ENCODE data around the gene NDUFAF8. TPM values are rescaled to one million over a fixed set of nuclear protein-coding genes. Genes with fewer than 3 reads are reported as not detected.

NDUFAF8 gene
- total RNA-seq = 36.9 and 39.7 TPM in 2 replicates

DNA sequence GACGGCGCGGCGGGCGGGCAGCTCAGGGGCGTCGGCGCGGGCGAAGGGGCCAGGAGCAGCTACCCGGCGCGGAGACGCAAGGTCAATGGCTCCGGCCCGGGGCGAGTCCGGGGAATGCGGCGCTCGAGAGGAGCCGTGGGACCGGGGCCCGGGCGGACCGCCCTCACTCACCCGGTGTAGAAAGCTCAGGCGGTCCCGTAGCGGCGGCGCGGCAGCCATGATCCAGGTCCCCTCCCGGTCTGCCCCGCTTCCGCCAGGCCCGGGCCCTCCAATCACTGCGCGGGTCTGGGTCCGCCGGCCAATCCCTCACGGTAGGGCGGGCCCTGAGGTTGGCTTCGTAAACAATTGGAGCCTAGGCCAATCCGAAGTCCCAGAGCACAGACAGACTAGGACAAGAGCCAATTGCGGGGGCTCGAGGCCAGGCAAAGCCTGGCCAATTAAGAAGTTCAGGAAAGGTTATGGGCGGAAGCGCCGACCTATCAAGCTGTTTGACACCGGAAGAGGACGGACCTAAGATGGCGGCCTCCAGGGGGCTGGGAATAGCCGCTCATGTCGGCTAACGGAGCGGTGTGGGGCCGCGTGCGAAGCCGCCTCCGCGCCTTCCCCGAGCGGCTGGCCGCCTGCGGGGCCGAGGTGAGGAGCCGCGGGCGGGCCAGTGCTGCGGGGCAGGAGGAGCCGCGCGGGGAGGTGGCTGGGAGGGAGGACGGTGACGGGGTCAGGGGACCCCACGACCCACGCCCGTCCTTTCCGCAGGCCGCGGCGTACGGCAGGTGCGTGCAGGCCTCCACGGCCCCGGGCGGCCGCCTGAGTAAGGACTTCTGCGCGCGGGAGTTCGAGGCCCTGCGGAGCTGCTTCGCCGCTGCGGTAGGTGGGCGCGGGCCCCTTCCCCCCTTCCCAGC lies at the start of gene NDUFAF8, which contains the start of gene TEPSIN:
NDUFAF8 (plus strand) TSS at position 504 of the 899 bp plus-strand sequence; CDS start at position 550, 46 bp downstream.
TEPSIN (minus strand) TSS at position 241 of the 899 bp plus-strand sequence; CDS start at position 219, 22 bp downstream.

DNA sequence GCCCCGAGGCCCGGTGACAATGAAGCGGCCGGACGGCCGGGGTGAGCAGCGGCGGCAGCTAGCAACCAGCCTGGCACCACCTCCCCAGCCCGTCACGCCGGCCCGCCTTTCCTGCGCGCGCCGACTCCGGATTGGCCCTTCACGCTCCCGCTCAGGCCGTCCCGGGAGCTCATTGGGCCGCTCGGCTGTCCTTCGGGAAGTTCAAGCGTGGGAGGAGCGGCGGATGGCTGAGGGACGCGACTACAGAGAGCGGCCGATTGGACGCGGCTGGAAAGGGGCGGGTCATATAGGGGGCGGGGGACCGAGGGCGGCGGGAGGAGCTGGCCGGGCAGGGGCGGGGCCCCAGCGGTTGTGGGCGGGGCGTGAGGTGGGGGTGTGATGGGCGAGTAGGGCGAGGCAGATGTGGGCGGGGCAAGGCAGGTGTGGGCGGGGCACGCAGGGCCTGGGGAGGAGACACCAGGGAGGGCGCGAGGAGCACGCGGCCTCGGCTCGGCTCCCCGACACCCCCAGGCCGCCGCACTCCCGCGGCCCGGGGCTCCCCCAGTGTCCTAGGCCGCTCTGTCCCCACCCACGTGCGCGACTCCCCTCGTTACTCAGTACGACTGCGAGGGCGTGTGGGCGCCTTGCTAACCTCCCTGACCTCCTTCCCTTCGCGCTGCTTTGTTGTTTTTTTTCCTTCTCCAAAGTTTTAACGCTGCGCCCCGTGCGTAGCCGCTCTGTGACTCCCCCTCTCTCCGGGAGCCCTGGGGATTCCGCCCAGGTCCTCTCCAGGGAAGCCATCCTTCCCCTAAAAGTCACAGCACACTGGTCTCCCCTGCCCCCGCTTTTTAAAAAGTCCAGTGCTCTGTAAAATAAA lies 16.0 kb upstream of the NDUFAF8 start, which contains the start of gene CEP131:
CEP131 (minus strand) TSS at position 60 of the 856 bp plus-strand sequence. CDS start 2,909 bp downstream, outside the sequence.

Other genes with a start within 250 kb of the NDUFAF8 start
- gene CHMP6, start 247.5 kb upstream of the NDUFAF8 start, total RNA-seq = 7.3 and 15.9 TPM in 2 replicates
- 6.8 and 12.8 TPM in 2 replicates for gene BAIAP2, start 204.2 kb upstream of the NDUFAF8 start, total RNA-seq
- not detected in 2 replicates for gene PVALEF, start 73.8 kb upstream of the NDUFAF8 start, total RNA-seq
- gene AATK, start 73.1 kb upstream of the NDUFAF8 start, total RNA-seq = 0.19 and 0.56 TPM in 2 replicates
- 11.6 and 17.8 TPM in 2 replicates for gene CEP131, start 16.4 kb upstream of the NDUFAF8 start, total RNA-seq
- gene TEPSIN, start 263 bp upstream of the NDUFAF8 start, total RNA-seq = 8.8 and 12.4 TPM in 2 replicates
- gene SLC38A10, start 56.0 kb downstream of the NDUFAF8 start, total RNA-seq = 76.1 and 127 TPM in 2 replicates
- 3.5 and 4.2 TPM in 2 replicates for gene BAHCC1, start 156.1 kb downstream of the NDUFAF8 start, total RNA-seq

Measured in regular cardiac myocyte (primary cell).